PC-9 (cell line): ENCODE measurements around the gene DISP3.

ENCODE experiments used
- EZH2 ChIP-seq: fragments of 200-600 bp; sonication (generic); IDR thresholded peaks from 2 replicates; pipeline ENCODE4 v1.8.0; 2017; ENCODE audit warnings: antibody characterized with exemption, low read depth
- TF ChIP-seq, protein P1 (sequence below): fragments of 200-600 bp; sonication (generic); conservative IDR thresholded peaks from 2 replicates; pipeline ENCODE4 v1.6.1; 2017; ENCODE audit warnings: mixed run types, antibody characterized with exemption, mild to moderate bottlenecking, moderate library complexity

DNA sequence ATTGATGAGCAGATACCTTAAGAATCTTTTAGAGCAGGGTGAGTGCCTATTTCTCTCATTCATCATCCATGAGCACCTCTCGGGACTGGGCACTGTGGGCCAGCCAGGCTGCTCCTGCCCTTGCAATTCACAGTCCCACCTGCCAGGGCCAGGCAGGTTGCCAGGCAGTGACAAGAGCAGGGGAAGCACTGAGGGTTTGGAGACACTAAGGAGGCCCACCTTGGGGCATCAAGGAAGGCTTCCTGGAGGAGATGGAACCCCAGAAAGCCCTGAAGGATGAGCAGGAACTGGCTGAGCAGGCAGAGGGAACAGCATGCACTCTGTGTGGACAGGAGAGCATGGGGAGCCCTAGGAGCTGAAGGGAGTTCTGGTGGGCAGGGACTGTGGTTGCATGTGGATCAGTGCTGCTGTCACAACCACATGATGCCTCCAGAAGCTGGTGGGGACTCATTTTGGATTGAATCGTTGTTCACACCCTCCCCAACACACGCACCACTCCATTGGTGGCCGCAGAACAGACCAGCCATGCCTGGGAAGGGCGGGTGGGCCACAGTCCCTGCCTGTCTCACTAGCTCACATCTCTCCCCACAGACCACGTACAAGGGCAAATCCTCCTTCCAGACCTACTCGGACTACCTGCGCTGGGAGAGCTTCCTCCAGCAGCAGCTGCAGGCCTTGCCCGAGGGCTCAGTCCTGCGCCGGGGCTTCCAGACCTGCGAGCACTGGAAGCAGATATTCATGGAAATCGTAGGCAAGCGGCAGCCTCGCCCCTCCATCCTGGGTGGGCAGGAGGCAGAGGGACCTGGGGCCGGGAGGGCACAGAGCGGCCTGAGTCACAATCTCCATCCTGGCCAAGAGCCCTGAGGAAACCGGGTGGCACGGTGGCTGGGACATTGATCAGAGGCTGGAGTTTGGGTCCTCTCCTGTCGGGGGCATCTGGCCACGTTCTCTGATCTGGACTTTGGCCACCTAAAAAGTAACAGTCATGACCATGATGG, 55.1 kb downstream of the DISP3 start:
- TF ChIP-seq, protein P1, sequence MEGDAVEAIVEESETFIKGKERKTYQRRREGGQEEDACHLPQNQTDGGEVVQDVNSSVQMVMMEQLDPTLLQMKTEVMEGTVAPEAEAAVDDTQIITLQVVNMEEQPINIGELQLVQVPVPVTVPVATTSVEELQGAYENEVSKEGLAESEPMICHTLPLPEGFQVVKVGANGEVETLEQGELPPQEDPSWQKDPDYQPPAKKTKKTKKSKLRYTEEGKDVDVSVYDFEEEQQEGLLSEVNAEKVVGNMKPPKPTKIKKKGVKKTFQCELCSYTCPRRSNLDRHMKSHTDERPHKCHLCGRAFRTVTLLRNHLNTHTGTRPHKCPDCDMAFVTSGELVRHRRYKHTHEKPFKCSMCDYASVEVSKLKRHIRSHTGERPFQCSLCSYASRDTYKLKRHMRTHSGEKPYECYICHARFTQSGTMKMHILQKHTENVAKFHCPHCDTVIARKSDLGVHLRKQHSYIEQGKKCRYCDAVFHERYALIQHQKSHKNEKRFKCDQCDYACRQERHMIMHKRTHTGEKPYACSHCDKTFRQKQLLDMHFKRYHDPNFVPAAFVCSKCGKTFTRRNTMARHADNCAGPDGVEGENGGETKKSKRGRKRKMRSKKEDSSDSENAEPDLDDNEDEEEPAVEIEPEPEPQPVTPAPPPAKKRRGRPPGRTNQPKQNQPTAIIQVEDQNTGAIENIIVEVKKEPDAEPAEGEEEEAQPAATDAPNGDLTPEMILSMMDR = no peak
- no peak for TF ChIP-seq EZH2
